ENCODE measurements around the gene CIART. TPM values are rescaled to one million over a fixed set of nuclear protein-coding genes. Genes with fewer than 3 reads are reported as not detected.

Gene CIART
- total and polyA plus RNA-seq, 10 of the 15 experiments (the other 5 are each of a cell fraction or from before 2014, with no cell fraction given), result 0.44 to 1.4 (median 0.67) TPM

GRCh38 chr1:150309758-150310508 lies 27.6 kb downstream of the CIART start (continued):
- no peak for TF ChIP-seq NFIC (IDR thresholded peaks at IDR 0.05; ENCODE audit: low read depth, low read length)
- no peak for TF ChIP-seq SRF (IDR thresholded peaks at IDR 0.05; ENCODE audit: low read depth in 2 of 2, low read length in 2 of 2)
- no peak for TF ChIP-seq BCL3 (IDR thresholded peaks at IDR 0.05; ENCODE audit: borderline replicate concordance, insufficient read depth, low read depth, low read length, poor library complexity, severe bottlenecking)
- no peak for TF ChIP-seq EGR1 (IDR thresholded peaks at IDR 0.05; ENCODE audit: borderline replicate concordance in 1 of 2, low read depth in 2 of 2, low read length in 2 of 2)

GRCh38 chr1:150311762-150312161 lies 29.4 kb downstream of the CIART start:
- ChIA-PET POLR2A (interaction anchor here (2.2 kb wide), 1 partner anchor 10 kb away, joined by 4 read pairs; no protein-coding TSS in a partner anchor), SMC1A (ENCODE audit: uncharacterized antibody, unreplicated experiment) (no interaction called here), CTCF (no interaction called here), RAD21 (ENCODE audit: unreplicated experiment) (no interaction called here)
- Histone ChIP-seq H2AFZ (ENCODE audit: control insufficient read depth, low read depth, low read length) (no peak overlapping the region), H3K4me2 (ENCODE audit: control insufficient read depth, insufficient read depth) (no peak overlapping the region), H3K9ac (ENCODE audit: control insufficient read depth, insufficient read depth, low read length) (no peak overlapping the region), H3K9me3 (replicated peaks; ENCODE audit: control insufficient read depth, insufficient read depth, low read length) (no peaks in the 10 kb centered on the region), H3K79me2 (ENCODE audit: control insufficient read depth, insufficient read depth, low read length) (no peaks in the 10 kb centered on the region), H3K4me3 (no peak overlapping the region), H3K36me3 (ENCODE audit: control insufficient read depth in 2 of 2, insufficient read depth in 2 of 2, low read length in 1 of 2) (no peaks in the 10 kb centered on the region), H3K4me1 (ENCODE audit: control insufficient read depth, insufficient read depth, low read length) (no peaks in the 10 kb centered on the region), H4K20me1 (ENCODE audit: control insufficient read depth, insufficient read depth) (no peaks in the 10 kb centered on the region), H3K27ac (ENCODE audit: control insufficient read depth, insufficient read depth) (no peak overlapping the region), H3K27me3 (replicated peaks in 1 of 2; ENCODE audit: control insufficient read depth in 2 of 2, insufficient read depth in 2 of 2, low read length in 1 of 2) (no peaks in the 10 kb centered on the region)
- FAIRE-seq (no peak), DNase-seq (ENCODE audit: low read depth, low spot score) (no peak), ATAC-seq (no peak)
- 67% methylated on average over 2 of the region's 2 CpGs for WGBS (ENCODE audit: insufficient coverage, insufficient replicate concordance, low lambda C conversion rate, missing lambda C conversion rate)
- no TSS peak for BruUV-seq (replicated peaks)
- intact Hi-C loops (cut with micrococcal nuclease; ENCODE audit: unreplicated experiment) (no loop called here), in situ Hi-C loops (cut with MboI) (no loop called here)
- TF ChIP-seq POLR2AphosphoS2 (IDR thresholded peaks at IDR 0.05; ENCODE audit: low read depth, low read length) (no peak), SMAD5 (IDR thresholded peaks at IDR 0.05; ENCODE audit: low read depth) (no peak), JUND (IDR thresholded peaks at IDR 0.05; ENCODE audit: low read depth, low read length) (no peak), ZNF592 (IDR thresholded peaks at IDR 0.05) (no peak), CBFB (IDR thresholded peaks at IDR 0.05; ENCODE audit: low read depth) (no peak), MEF2B (IDR thresholded peaks at IDR 0.05; ENCODE audit: partially characterized antibody, poor library complexity, severe bottlenecking) (no peak), ATF3 (IDR thresholded peaks at IDR 0.05; ENCODE audit: borderline replicate concordance, extremely low read depth, low read depth, low read length) (no peak), ZNF217 (IDR thresholded peaks at IDR 0.05) (no peak), NFXL1 (IDR thresholded peaks at IDR 0.05; ENCODE audit: borderline replicate concordance) (no peak), FOS (IDR thresholded peaks at IDR 0.05; ENCODE audit: borderline replicate concordance, extremely low read depth, insufficient read length) (no peak), NR2F1 (conservative IDR thresholded peaks at IDR 0.05) (no peak)
